GM18861 (cell line): Measurements from ENCODE around the gene TOB2.
"Not testable (repeated sequence)": the region's sequence is repeated elsewhere in the genome, so short reads cannot be mapped to it uniquely, and the experiment has no call there.

Experiments
- ATAC-seq: cut with Tn5 transposase; IDR thresholded peaks from one replicate; pipeline ENCODE4 v1.9.1; 2021; ENCODE audit not compliant: unreplicated experiment

TOB2 gene

DNA sequence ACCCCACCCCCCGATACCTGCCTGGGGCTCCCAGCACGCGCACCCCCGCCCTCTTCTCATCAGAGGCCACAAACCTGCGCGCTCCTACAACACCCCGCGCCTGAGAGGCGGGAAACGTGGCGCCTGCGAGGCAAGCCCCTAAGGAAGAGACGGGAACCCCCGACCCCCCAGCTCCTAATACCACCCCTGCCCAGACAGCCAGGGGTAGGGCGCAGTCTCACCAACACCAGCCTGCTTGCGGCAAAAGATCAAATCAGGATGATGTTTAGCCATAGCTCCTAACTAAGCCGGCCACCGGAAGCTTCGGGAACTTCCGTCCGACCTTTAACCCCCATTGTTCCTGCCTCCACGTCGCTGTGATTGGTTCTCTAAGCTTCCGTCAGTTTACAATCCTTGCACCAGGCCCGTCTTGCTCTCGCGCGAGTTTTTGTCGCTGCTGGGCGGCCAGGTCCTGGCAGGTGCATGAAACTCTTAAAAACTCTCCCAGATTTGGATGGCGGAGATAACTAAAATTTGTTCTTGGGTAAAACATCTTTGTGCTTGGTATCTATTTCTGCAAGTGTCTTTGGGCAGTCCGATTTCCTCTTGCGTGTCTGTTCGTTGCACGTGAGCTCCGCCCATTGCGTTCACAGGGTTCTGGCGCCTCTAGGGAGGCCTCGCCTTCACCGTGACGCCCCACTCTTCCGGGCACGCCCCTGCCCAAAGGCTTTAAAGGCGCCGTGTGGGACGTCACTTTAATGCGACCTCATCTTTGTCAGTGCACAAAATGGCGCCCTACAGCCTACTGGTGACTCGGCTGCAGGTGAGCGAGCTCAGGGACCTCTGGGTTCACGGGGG is 22.0 kb upstream of the TOB2 start, which contains the start of the genes ACO2 and PHF5A:
ACO2 (plus strand) TSS at position 737 of the 837 bp plus-strand sequence; CDS start at position 767, 30 bp downstream.
PHF5A (minus strand) TSS at position 312 of the 837 bp plus-strand sequence; CDS start at position 273, 39 bp downstream.
- ATAC-seq = peak; percentile 74

DNA sequence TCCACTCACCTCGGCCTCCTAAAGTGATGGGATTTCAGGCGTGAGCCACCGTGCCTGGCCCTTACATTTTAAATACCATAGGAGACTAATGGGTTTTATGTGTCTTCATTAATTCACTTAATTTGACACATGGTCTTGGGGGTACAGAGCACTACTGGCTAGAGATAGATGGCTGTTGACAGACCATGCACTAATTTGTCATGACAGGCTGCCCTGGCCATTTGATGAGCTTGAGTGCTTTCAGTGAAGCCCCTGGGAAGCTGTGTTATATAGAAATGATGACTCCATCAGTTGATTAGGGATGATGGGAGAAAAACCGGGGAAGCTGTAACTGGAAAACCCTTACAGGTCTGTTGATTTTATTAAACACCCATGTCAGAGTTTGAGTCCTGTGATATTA is 15.3 kb upstream of the TOB2 start:
- ATAC-seq = no peak

DNA sequence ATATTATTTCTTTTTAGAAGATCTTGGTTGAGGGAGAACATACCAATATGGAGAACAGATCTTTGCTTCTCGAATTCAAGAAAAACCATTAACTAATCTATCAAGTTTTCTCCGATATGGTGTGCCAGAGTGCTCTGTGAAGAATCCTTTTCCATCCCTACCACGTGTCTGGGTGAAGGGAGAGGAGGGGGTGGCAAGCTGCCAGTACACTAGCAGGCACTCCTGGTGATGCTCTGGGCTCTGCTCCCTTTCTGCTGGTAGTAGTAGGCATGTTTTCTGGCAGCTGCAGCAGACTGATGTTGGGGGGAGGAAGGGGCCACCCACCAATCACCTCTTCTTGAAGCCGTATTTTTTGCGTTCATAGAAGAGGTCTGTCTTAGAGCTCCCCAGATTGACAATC is 13.5 kb upstream of the TOB2 start:
- ATAC-seq = not testable (repeated sequence)

- no peak for ATAC-seq
Measured at GRCh38 chr22:41459431-41459830, 12.8 kb upstream of the TOB2 start.

- ATAC-seq = no peak
Measured at GRCh38 chr22:41458161-41458728, 11.6 kb upstream of the TOB2 start.

- peak; percentile 43 for ATAC-seq
Measured at GRCh38 chr22:41448189-41448808, 1.7 kb upstream of the TOB2 start.

DNA sequence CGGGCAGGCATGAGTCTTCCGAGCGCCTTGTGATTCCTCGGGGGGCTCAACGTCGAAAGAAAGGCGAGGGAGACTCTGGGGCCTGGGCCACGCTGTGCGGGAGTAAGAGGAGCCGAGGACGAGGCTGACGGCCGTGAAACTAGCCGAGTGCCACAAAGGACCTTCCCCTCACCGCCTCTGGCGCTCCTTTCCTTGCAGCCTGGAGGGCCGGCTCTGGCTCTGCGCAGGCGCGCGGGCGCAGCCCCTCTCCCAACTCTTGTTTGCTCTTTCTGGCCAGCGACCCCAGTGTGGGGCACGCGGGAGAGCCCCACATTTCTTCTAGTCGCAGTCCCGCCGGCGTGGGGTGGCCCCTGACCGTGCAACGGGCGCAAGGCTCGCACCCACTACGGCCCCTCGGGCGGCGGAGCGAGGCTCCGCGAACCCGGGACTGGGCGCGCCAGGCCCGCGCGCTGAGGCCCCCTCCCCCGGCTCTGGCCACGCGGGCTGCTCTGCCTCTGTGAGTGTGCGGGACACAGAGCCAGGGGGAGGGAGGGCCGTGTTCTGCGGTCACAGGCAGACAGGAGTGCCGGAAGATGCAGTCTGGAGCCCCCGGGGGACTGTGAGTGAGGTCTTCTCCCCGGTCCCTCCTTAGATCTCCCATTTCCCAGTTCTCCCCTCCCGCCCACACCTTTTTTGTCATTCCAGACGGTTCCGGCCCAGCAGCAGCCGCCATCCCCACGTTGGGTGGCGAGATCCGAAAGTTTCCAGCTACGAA is 1.0 kb upstream of the TOB2 start:
- no peak for ATAC-seq

DNA sequence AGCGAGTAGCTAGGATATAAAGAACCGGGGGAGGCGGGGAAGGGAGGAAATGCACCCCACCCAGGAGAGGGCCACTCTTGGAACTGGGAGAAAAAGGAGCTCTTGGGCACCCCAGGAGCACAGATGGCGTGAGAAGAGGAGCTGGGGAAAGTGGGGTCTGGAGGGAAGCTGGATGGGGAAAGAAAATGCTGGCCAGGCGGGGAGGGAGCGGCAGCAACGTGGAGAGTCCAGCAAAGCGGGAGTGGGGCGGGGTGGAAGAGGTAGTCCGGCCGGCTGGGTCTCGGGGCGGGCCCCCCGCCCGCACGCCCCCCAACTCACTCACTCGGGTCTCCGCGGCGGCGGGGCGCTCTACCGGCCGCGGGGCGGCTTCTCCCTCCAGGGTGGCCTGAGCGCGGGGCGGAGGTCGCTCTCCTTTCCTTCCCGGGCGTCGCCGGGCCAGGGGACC is 522 bp downstream of the TOB2 start:
- ATAC-seq = no peak

DNA sequence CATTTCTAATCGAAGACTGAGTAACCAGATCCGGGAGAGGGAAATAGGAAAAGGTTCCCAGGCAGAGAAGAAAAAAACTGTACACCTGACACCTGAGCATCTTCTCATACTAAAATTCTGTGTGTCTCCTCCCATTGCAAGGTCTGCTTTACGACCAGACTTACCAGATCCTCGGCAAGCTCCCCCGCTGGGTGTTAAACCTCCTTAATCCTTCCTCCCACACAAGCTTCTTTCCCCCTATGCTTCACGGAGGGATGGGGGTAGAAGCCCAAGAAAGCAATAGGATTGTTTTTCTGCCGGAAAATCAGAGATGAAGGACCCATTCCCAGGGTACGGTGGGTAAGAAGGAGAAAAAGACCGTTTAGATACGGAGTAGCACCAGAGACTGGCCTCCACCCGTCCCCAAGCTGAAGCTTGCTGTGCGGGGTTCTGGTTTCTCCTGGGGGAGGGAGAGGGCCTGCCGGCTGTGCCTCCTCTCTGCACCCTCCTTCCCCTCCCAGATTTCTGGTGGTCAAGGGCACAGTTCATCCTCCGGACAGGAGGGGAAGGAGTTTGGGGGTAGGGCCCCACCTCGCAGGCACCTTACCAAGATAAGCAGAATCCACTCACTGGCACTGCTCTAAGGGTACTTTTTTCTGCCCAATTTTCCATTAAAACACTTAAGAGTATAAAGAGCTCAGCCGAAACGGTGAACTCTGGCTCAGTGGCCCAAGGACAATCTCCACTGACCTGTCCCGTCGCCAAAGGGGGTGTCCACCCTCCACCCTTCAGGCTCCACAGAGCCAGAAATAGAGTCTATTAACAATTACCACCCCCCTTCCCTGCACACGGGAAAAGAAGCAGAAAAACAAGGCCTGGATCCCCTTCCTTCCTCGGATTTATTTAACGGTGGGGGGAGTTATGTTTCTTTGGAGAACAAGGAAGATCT is 1.2 kb downstream of the TOB2 start:
- ATAC-seq = no peak

GRCh38 chr22:41444360-41445128 is 2.1 kb downstream of the TOB2 start:
- ATAC-seq = peak; percentile 47

GRCh38 chr22:41442240-41442792 is 4.3 kb downstream of the TOB2 start:
- no peak for ATAC-seq

GRCh38 chr22:41440511-41440910 is 6.1 kb downstream of the TOB2 start:
- ATAC-seq = not testable (repeated sequence)

- no peak for ATAC-seq
Measured at GRCh38 chr22:41437198-41437597, 9.4 kb downstream of the TOB2 start.

DNA sequence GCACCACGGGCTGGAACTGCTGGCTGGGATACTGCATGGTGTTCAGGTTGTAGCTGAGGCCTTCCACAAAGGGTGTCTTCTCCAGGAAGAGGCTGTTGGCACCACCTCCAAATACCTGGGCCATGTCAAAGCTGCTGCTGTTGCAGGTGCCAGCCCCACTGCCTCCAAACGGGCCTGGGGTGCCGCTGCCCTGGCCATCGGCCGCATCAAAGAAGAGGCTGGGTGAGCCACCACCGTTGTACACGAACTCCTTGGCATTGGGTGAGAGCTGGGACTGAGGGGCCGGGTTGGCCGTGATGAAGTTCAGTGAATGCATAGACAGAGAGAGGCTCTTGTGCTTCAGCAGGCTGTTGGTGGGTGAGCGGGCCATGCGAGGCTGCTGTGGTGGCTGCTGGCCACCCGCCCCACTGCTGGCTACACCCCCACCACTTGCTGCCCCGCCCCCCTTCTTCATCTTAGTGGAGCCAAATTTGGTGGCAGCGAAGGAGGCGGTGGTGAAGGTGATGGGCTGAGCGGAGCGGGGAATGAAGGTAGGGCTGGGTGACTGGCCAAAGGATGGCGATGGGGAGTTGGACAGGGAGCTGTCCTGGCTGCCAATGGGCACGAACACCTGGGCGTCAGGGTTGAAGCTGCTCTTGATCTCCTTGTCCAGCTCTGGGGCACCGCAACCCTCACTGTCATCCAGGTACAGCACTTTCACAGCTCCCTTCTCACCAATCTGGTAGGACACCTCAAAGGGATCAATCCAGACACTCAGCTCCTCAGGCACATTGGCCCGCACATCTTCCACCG is 10.1 kb downstream of the TOB2 start:
- ATAC-seq = no peak

DNA sequence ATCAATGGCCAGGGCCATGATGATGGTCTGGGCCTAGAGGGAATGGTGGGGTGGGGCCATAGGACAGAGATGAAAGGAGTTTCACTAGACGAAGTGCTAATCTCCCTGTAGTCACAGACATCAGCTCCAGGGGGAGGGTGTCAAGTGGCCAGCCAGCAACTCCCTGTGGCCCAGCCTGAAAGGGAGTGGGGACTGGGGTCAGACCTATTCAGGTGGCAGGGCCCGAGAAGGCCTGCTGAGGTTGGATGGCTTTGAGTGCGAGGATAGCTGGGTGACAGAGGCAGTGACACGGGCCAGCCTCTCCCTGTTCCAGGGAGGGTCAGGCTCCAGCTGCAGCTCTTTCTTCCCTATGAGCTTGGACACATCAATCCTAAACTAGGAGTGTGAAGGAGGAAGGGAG is 11.0 kb downstream of the TOB2 start:
- no peak for ATAC-seq

- not testable (repeated sequence) for ATAC-seq
Measured at GRCh38 chr22:41434361-41435003, 12.1 kb downstream of the TOB2 start.

GRCh38 chr22:41433480-41433879 is 13.1 kb downstream of the TOB2 start:
- ATAC-seq = not testable (repeated sequence)

- no peak for ATAC-seq
Measured at GRCh38 chr22:41431656-41432055, 14.9 kb downstream of the TOB2 start.
